ENCODE results near the gene GLDN. TPM values are rescaled to one million over a fixed set of nuclear protein-coding genes. Genes with fewer than 3 reads are reported as not detected.
"Not testable (repeated sequence)": the region's sequence is repeated elsewhere in the genome, so short reads cannot be mapped to it uniquely, and the experiment has no call there.

Gene GLDN
- total RNA-seq, 4 donors from 2014 or later = 0.27 to 1.8 (median 1.2) TPM

GRCh38 chr15:51444807-51445206, 103.4 kb downstream of the GLDN start:
- TF ChIP-seq CTCF (IDR thresholded peaks at IDR 0.05) (no peak), POLR2A (IDR thresholded peaks at IDR 0.05) (no peak)
- DNase-seq = no peak
- H3K36me3 ChIP-seq = peaks cover 8 to 9% of the 10 kb centered on the region in 2 donors
- no peak overlapping the region for H3K4me3 ChIP-seq (replicated peaks in 1 of 3)
- H3K9me3 ChIP-seq = no peaks in the 10 kb centered on the region
- H3K27me3 ChIP-seq = no peaks in the 10 kb centered on the region
- no peaks in the 10 kb centered on the region for H3K4me1 ChIP-seq
- WGBS, 2 donors = 98 to 100% methylated on average over 1 of the region's 1 CpG
- no peak overlapping the region for H3K27ac ChIP-seq
- intact Hi-C loops (cut with DNase I) = no loop called here

GRCh38 chr15:51446029-51446744, 104.7 kb downstream of the GLDN start:
- intact Hi-C loops (cut with DNase I); H3K4me3 ChIP-seq (replicated peaks in 1 of 3); H3K27ac ChIP-seq; DNase-seq; H3K4me1 ChIP-seq; H3K27me3 ChIP-seq; H3K9me3 ChIP-seq: not testable (repeated sequence)
- WGBS, 2 donors = 92 to 95% methylated on average over 5 of the region's 5 CpGs
- H3K36me3 ChIP-seq = peaks cover 8 to 12% of the 10 kb centered on the region in 2 donors

- WGBS, 2 donors = 95 to 96% methylated on average over 4 of the region's 4 CpGs
- Histone ChIP-seq H3K4me3 (replicated peaks in 1 of 3) (no peak overlapping the region), H3K36me3 (peaks cover 8 to 12% of the 10 kb centered on the region in 2 donors), H3K27me3 (no peaks in the 10 kb centered on the region), H3K9me3 (no peaks in the 10 kb centered on the region), H3K4me1 (no peaks in the 10 kb centered on the region), H3K27ac (no peak overlapping the region)
- TF ChIP-seq POLR2A (IDR thresholded peaks at IDR 0.05) (no peak), CTCF (IDR thresholded peaks at IDR 0.05) (no peak)
- intact Hi-C loops (cut with DNase I) = no loop called here
- no peak for DNase-seq
These were observed 106.6 kb downstream of the GLDN start for GRCh38 chr15:51447855-51448621.

GRCh38 chr15:51448622-51449399, 107.4 kb downstream of the GLDN start:
- H3K27me3 ChIP-seq = no peaks in the 10 kb centered on the region
- peaks cover 8 to 12% of the 10 kb centered on the region in 2 donors for H3K36me3 ChIP-seq

More at GRCh38 chr15:51448622-51449399, 107.4 kb downstream of the GLDN start:
- WGBS, 2 donors = 89 to 93% methylated on average over 7 of the region's 7 CpGs
- intact Hi-C loops (cut with DNase I) = no loop called here
- DNase-seq = no peak
- no peak overlapping the region for H3K27ac ChIP-seq
- no peaks in the 10 kb centered on the region for H3K4me1 ChIP-seq
- no peaks in the 10 kb centered on the region for H3K9me3 ChIP-seq
- no peak overlapping the region for H3K4me3 ChIP-seq (replicated peaks in 1 of 3)
- TF ChIP-seq CTCF (IDR thresholded peaks at IDR 0.05) (no peak), POLR2A (IDR thresholded peaks at IDR 0.05) (no peak)

Measured in thyroid gland (tissue), 4 donors.